Measurements from ENCODE around the gene USP47.

Gene USP47

GRCh38 chr11:11963842-11964773, 122.3 kb downstream of the USP47 start:
- no peak overlapping the region for H3K27ac ChIP-seq
- no peak for TF ChIP-seq CTCF (IDR thresholded peaks at IDR 0.05; ENCODE audit: low read depth, low read length, missing control alignments)
- no peak overlapping the region for H3K4me3 ChIP-seq (ENCODE audit: low read depth, low read length)
- in situ Hi-C loops (cut with HindIII; ENCODE audit: low pct_ligation_motif_present, low sequenced_read_pairs): no loop called here
- H3K27me3 ChIP-seq (replicated peaks): no peaks in the 10 kb centered on the region
- DNase-seq: no peak
- no peaks in the 10 kb centered on the region for H3K36me3 ChIP-seq (replicated peaks)

GRCh38 chr11:11964774-11965150, 123.0 kb downstream of the USP47 start:
- Histone ChIP-seq H3K4me3 (ENCODE audit: low read depth, low read length) (no peak overlapping the region), H3K36me3 (replicated peaks) (no peaks in the 10 kb centered on the region), H3K27ac (no peak overlapping the region), H3K27me3 (replicated peaks) (no peaks in the 10 kb centered on the region)
- in situ Hi-C loops (cut with HindIII; ENCODE audit: low pct_ligation_motif_present, low sequenced_read_pairs): no loop called here
- TF ChIP-seq CTCF (IDR thresholded peaks at IDR 0.05; ENCODE audit: low read depth, low read length, missing control alignments): no peak
- DNase-seq: no peak

GRCh38 chr11:11965192-11965591, 123.4 kb downstream of the USP47 start:
- DNase-seq: no peak
- H3K36me3 ChIP-seq (replicated peaks): no peaks in the 10 kb centered on the region
- no peak overlapping the region for H3K4me3 ChIP-seq (ENCODE audit: low read depth, low read length)
- no peak for TF ChIP-seq CTCF (IDR thresholded peaks at IDR 0.05; ENCODE audit: low read depth, low read length, missing control alignments)
- no peaks in the 10 kb centered on the region for H3K27me3 ChIP-seq (replicated peaks)
- in situ Hi-C loops (cut with HindIII; ENCODE audit: low pct_ligation_motif_present, low sequenced_read_pairs): no loop called here
- H3K27ac ChIP-seq: no peak overlapping the region

GRCh38 chr11:11965656-11966353, 124.0 kb downstream of the USP47 start:
- in situ Hi-C loops (cut with HindIII; ENCODE audit: low pct_ligation_motif_present, low sequenced_read_pairs): no loop called here
- no peak for TF ChIP-seq CTCF (IDR thresholded peaks at IDR 0.05; ENCODE audit: low read depth, low read length, missing control alignments)
- H3K4me3 ChIP-seq (ENCODE audit: low read depth, low read length): no peak overlapping the region

GRCh38 chr11:11966354-11966741, 124.6 kb downstream of the USP47 start:
- H3K36me3 ChIP-seq (replicated peaks): no peaks in the 10 kb centered on the region
- no peak for DNase-seq
- in situ Hi-C loops (cut with HindIII; ENCODE audit: low pct_ligation_motif_present, low sequenced_read_pairs): no loop called here
- no peak overlapping the region for H3K27ac ChIP-seq
- H3K4me3 ChIP-seq (ENCODE audit: low read depth, low read length): no peak overlapping the region
- TF ChIP-seq CTCF (IDR thresholded peaks at IDR 0.05; ENCODE audit: low read depth, low read length, missing control alignments): no peak
- H3K27me3 ChIP-seq (replicated peaks): no peaks in the 10 kb centered on the region

More at GRCh38 chr11:11965656-11966353, 124.0 kb downstream of the USP47 start:
- no peak for DNase-seq
- Histone ChIP-seq H3K36me3 (replicated peaks) (no peaks in the 10 kb centered on the region), H3K27ac (no peak overlapping the region), H3K27me3 (replicated peaks) (no peaks in the 10 kb centered on the region)
